SJCRH30 (cell line): ENCODE measurements around the gene ARHGAP4. TPM values are rescaled to one million over a fixed set of nuclear protein-coding genes. Genes with fewer than 3 reads are reported as not detected.

Source experiments
- DNase-seq, 2 experiments: peaks; one replicate each; pipeline ENCODE4 v3.0.0-alpha.2; 2015 to 2020
- H3K27ac ChIP-seq: fragments of 250-450 bp; sonication (Bioruptor Pico); 2 replicates; pipeline ENCODE4 v1.5.1; 2020; ENCODE audit warnings: mild to moderate bottlenecking, moderate library complexity
- H3K27me3 ChIP-seq: fragments of 250-450 bp; sonication (Bioruptor Pico); 2 replicates; pipeline ENCODE4 v1.5.1; 2020; ENCODE audit warnings: mild to moderate bottlenecking, moderate library complexity
- H3K36me3 ChIP-seq: fragments of 250-450 bp; sonication (Bioruptor Pico); 2 replicates; pipeline ENCODE4 v1.5.1; 2020; ENCODE audit warnings: mild to moderate bottlenecking, moderate library complexity
- H3K4me1 ChIP-seq: fragments of 250-450 bp; sonication (Bioruptor Pico); 2 replicates; pipeline ENCODE4 v1.5.1; 2020; ENCODE audit warnings: mild to moderate bottlenecking, moderate library complexity
- H3K4me3 ChIP-seq: fragments of 250-450 bp; sonication (Bioruptor Pico); 2 replicates; pipeline ENCODE4 v1.5.1; 2020; ENCODE audit warnings: mild to moderate bottlenecking, moderate library complexity
- H3K9me3 ChIP-seq: fragments of 250-450 bp; sonication (Bioruptor Pico); replicated peaks from 2 replicates; pipeline ENCODE4 v1.5.1; 2020; ENCODE audit warnings: mild to moderate bottlenecking, moderate library complexity
- total RNA-seq: library from RNA; depleted of rRNA; stranded (reverse); fragments of >200 nt; shearing (Covaris generic); gene quantifications from 2 replicates; pipeline ENCODE4 v1.2.3, GENCODE V29; 2014

ARHGAP4 gene
- total RNA-seq, 1 experiment from 2014 or later: 8.2 TPM

DNA sequence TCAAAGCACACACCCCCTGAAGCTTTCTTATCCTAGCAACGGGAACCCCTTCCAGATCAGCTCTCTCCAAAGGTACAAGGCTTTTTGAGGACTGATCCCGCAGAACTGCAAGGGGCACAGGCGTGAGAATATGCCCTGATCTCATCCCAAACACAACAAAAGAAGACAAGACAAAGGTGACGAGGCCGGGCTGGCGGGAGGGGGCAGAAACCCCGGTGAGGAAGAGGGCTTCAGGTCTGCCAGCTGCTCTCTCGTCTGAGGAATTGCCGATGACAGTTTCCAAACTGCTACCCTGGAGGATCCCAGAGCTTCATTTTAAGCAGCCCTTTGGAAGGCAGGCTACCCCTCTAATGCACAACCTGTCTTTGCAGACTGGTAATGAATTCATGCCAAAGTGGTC, 42.2 kb upstream of the ARHGAP4 start:
- H3K4me1 ChIP-seq: peaks cover 5% of the 10 kb centered on the region
- H3K27ac ChIP-seq: no peak overlapping the region
- DNase-seq: no peak
- H3K9me3 ChIP-seq: no peaks in the 10 kb centered on the region
- peaks cover 8% of the 10 kb centered on the region; the same call in 1 of the 2 replicates for H3K36me3 ChIP-seq
- peak overlapping the region; percentile 97 for H3K4me3 ChIP-seq
- no peaks in the 10 kb centered on the region for H3K27me3 ChIP-seq

DNA sequence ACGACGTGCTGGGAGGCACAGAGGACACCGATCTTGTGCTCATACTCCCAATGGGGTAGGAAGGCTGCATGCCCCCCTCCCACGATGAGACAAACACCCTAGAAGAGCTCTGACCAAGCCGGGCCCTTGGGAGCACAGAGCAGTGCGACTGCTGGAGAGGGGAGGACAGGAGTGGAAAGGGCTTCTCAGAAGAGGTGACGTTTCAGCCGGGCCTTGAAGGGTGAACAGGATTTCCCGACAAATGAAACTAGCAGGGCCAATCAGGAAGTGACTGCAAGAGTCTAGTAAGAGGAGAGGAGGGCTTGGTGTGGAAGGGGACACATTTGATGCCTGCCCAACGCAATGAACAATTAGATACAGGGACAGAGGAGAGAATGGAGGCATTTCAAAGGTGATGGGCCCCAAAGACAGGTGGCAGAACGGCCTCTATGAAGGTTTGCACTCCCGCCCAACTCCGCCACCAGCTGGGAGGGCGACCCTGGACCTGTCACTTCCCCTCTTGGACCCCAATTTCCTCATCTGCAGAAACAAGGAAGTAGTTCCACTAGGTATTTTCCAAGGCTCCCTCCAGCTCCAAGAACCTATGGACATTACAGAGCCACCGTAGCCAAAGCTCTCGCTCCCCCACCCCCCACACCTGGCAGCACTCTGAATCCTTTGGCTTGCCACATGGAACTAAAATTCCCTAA, 41.6 kb upstream of the ARHGAP4 start:
- DNase-seq: no peak
- no peak overlapping the region for H3K27ac ChIP-seq
- peaks cover 5% of the 10 kb centered on the region for H3K4me1 ChIP-seq
- peaks cover 9% of the 10 kb centered on the region for H3K36me3 ChIP-seq
- no peaks in the 10 kb centered on the region for H3K9me3 ChIP-seq
- H3K27me3 ChIP-seq: no peaks in the 10 kb centered on the region
- H3K4me3 ChIP-seq: no peak overlapping the region

DNA sequence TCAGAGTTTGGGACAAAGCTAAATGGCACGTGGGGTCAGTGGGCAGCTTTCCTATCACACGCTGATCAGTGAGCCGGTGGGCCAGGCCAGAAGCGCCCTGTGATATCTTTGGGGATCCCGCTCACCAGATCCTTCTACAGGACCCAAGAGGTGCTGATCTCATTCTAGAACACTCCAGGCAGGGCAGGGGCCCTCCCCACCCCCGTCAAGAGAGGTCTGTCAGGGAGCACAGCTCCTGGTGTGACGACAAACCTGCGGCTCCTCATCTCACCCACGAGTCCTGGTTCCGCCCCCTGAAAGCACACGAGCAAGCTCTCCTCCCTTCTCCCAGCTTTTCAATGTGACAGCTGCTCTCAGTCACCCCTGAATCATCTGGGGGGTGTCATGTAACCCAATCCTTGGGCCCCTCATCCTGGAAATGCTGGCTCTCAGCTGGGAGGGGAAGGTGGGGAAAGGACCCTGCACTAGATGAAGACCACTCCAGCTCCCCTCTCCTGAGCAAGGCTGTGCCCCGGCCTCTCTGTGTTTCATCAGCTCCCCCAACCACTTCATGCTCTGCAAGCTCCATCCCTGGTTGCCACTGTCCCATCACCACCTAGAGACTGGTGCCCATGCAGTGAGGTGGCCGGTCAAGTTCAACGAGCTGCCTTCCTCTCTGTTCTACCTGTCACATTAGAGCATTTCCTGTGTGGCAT, 40.9 kb upstream of the ARHGAP4 start:
- Histone ChIP-seq H3K4me1 (peaks cover 5% of the 10 kb centered on the region), H3K4me3 (no peak overlapping the region), H3K36me3 (peaks cover 16% of the 10 kb centered on the region), H3K27me3 (no peaks in the 10 kb centered on the region), H3K9me3 (no peaks in the 10 kb centered on the region), H3K27ac (no peak overlapping the region)
- DNase-seq: no peak

DNA sequence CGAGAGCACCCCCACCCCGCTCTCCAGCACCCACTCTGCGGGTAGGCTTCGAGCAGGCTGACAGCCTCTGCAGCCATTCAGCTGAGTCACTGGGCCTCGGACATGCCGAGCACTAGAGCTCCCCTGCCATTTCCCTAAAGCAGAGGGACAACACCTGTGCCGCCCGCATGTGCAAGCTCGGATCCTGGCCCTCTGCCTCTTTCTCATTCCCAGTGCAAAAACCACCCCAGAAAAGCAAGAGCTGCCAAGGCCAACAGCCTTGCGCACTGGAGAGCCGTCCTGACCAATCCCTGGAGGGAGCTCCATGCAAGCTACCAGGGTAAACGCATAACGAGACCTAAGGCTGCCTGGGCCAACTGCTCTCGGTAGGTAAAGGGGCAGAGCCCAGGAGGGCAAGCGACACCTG, 40.2 kb upstream of the ARHGAP4 start:
- H3K27ac ChIP-seq: no peak overlapping the region
- H3K9me3 ChIP-seq: no peaks in the 10 kb centered on the region
- H3K27me3 ChIP-seq: no peaks in the 10 kb centered on the region
- peaks cover 5% of the 10 kb centered on the region for H3K4me1 ChIP-seq
- no peak for DNase-seq
- peaks cover 23% of the 10 kb centered on the region for H3K36me3 ChIP-seq
- H3K4me3 ChIP-seq: no peak overlapping the region

DNA sequence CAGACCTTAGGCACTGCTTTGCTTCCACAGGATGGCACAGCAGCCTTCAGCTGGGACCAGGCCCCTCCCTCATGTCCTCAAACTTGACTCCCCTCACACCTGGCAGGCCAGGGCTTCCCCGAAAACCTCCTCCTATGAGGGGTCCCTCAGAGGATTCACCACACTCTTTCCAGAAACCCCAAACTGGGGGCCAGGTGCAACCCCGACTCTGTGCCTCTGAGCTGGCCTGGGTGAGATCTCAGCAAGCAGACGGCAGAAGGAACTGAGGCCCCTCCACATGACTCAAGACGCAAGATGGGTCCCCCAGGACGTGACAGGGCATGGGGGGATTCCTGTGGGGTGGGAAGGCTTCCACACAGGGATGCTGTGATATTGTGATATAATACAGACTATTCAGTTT, 39.3 kb upstream of the ARHGAP4 start:
- Histone ChIP-seq H3K27me3 (no peaks in the 10 kb centered on the region), H3K9me3 (no peaks in the 10 kb centered on the region), H3K4me1 (peaks cover 5% of the 10 kb centered on the region), H3K4me3 (no peak overlapping the region), H3K27ac (no peak overlapping the region), H3K36me3 (peaks cover 25% of the 10 kb centered on the region)
- DNase-seq: no peak

DNA sequence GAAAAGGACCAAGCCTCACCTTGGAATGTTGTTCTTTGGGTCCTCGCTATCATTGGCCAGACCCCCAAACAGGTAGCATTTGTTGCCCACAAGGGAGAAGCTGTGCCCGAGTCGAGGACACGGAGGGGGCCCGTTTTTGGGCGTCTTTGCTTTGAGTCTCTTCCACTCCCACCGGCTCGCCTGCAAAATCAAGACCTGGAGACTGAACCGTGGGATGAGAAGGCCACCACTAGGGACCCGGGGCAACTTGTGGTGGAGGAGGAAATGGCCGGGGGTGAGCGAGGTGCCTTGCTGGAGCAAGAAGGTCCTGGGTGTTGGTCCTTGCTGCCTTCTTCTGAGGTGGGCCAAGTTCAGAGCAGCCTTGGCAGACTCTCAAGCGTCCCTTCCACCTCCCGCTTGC, 38.0 kb upstream of the ARHGAP4 start:
- peaks cover 5% of the 10 kb centered on the region for H3K4me1 ChIP-seq
- peaks cover 34% of the 10 kb centered on the region for H3K36me3 ChIP-seq
- no peak overlapping the region for H3K27ac ChIP-seq
- DNase-seq: no peak
- H3K4me3 ChIP-seq: no peak overlapping the region
- H3K27me3 ChIP-seq: no peaks in the 10 kb centered on the region
- no peaks in the 10 kb centered on the region for H3K9me3 ChIP-seq

DNA sequence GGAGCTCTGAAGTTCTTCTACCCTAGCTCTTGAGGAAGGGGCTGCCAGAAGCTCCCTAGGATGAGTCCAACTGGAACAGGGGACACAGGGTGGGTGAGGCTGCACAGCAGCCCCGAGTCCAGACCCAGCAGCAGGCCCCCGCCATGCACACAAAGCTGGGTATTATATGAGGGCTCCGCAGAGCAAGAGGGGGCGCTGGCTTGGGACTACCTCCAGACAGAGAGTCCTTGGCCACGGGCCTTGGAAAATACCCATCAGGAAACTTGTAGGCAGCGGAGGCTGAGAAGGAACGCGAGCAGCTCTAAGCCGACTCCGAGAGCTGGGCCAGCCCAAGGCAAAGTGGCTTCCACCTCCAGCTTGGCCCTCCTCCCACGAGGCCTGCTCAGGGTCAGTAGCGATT, 37.5 kb upstream of the ARHGAP4 start:
- Histone ChIP-seq H3K36me3 (peaks cover 33% of the 10 kb centered on the region), H3K9me3 (no peaks in the 10 kb centered on the region), H3K4me3 (no peak overlapping the region), H3K27me3 (no peaks in the 10 kb centered on the region), H3K27ac (no peak overlapping the region), H3K4me1 (peaks cover 5% of the 10 kb centered on the region)
- no peak for DNase-seq

DNA sequence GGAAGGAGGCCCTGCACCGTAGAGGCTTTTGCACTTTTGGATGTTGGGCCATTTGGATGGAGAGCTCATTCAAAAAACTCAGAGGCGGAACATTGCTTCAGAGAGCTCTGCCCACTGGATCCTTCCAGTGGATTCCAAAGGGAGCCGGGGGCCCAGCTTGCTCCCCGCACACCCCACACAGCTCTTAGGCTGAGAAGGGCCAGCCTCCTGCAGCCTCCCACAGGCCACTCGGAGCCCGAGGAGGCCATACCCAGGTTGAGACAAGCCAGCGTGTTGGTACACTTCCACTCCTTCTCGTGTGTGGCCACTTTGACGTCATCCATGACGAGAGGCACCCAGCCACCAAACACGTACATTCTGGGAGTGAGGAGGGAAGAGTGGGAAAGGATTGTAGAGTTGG, 35.2 kb upstream of the ARHGAP4 start:
- H3K36me3 ChIP-seq: peaks cover 37% of the 10 kb centered on the region
- no peak overlapping the region for H3K27ac ChIP-seq
- H3K4me1 ChIP-seq: no peaks in the 10 kb centered on the region
- no peaks in the 10 kb centered on the region for H3K27me3 ChIP-seq
- H3K4me3 ChIP-seq: no peak overlapping the region
- DNase-seq: no peak
- H3K9me3 ChIP-seq: no peaks in the 10 kb centered on the region

DNA sequence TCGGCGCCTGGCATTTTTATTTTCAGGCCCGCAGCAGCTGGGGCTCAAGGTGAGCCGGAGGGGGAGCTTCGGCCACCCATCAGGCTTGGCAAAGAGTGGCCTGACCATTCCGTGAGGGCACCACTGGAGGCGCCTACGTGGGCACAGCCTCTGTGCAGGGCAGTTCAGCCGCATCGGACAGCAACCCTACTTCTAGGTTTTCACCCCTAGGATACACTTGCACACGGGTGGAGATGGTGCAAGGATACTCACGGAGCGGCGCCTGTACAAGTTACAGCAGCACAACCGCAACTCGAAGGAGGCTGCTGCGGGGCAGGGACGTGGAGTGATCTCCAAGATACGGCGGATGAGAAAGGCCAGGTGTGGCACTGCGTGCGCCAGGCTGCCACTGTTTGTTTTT, 34.7 kb upstream of the ARHGAP4 start:
- H3K36me3 ChIP-seq: peaks cover 38% of the 10 kb centered on the region
- no peak for DNase-seq

DNA sequence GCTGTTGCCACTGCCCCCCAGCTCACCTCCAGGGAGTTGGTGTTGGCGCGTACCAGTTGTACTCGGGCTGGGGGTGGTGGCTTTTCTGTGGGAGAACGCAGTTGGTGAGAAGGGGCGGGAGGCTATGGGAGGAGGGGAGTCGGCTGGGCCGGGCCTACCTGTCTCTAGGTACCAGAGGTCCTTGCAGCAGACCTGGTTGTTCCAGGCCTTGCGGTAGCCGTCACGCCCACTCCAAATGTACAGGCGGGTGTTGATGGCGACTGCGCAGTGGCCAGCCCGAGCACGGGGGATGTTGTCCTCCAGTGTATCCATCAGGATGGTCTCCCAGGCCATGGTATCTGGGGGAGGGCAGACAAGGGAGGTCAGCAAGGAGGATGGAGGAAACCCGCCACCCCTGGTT, 34.0 kb upstream of the ARHGAP4 start:
- DNase-seq: no peak
- peaks cover 38% of the 10 kb centered on the region for H3K36me3 ChIP-seq
- no peak overlapping the region for H3K4me3 ChIP-seq
- H3K27me3 ChIP-seq: no peaks in the 10 kb centered on the region
- no peak overlapping the region for H3K27ac ChIP-seq
- H3K9me3 ChIP-seq: no peaks in the 10 kb centered on the region
- H3K4me1 ChIP-seq: no peaks in the 10 kb centered on the region

More for the DNA sequence above, 34.7 kb upstream of the ARHGAP4 start:
- no peaks in the 10 kb centered on the region for H3K9me3 ChIP-seq
- no peaks in the 10 kb centered on the region for H3K4me1 ChIP-seq
- no peaks in the 10 kb centered on the region for H3K27me3 ChIP-seq
- H3K4me3 ChIP-seq: no peak overlapping the region
- no peak overlapping the region for H3K27ac ChIP-seq

DNA sequence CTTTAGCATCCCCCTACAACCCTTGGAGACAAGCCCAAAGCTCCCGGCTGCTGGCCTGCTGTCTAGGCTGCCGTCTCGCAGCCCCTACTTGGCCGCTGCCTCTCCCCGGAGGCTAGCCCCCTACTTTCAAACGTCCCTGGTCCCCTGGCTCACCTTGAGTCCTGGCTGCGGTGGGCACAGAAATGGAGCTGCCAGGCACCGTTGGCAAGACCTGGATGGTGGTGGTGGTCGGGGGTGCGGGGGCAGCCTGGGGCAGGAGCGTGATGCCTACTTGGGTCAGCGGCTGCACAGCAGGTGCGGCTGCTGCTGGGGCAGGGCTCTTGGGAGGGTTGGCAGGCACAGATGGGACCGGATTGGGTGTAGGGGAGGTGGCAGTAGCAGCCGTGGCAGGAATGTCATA, 33.6 kb upstream of the ARHGAP4 start:
- Histone ChIP-seq H3K36me3 (peaks cover 38% of the 10 kb centered on the region), H3K9me3 (no peaks in the 10 kb centered on the region), H3K27ac (no peak overlapping the region), H3K27me3 (no peaks in the 10 kb centered on the region), H3K4me3 (no peak overlapping the region), H3K4me1 (no peaks in the 10 kb centered on the region)
- no peak for DNase-seq

DNA sequence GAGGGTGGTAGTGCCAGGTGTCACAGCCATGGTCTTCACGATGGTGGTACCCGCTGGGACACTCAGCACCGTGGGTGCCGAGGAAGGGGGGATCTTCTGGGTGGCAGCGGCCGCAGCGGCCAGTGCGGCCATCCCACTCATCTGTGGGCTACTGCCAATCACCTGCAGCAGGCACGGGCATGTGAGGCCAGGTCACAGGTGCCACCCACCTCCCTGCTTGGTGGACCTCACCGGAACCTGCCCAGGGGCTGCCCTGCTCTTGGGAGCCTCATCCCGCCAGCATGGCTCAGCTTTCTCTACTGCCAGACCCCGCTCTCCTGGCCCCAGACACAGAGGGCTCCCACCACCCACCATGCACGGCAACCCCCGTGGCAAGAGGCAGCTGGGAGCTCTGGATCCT, 32.5 kb upstream of the ARHGAP4 start:
- no peak overlapping the region for H3K27ac ChIP-seq
- DNase-seq: no peak
- H3K9me3 ChIP-seq: no peaks in the 10 kb centered on the region
- H3K4me1 ChIP-seq: no peaks in the 10 kb centered on the region
- H3K4me3 ChIP-seq: no peak overlapping the region
- H3K36me3 ChIP-seq: peaks cover 43% of the 10 kb centered on the region
- H3K27me3 ChIP-seq: no peaks in the 10 kb centered on the region

DNA sequence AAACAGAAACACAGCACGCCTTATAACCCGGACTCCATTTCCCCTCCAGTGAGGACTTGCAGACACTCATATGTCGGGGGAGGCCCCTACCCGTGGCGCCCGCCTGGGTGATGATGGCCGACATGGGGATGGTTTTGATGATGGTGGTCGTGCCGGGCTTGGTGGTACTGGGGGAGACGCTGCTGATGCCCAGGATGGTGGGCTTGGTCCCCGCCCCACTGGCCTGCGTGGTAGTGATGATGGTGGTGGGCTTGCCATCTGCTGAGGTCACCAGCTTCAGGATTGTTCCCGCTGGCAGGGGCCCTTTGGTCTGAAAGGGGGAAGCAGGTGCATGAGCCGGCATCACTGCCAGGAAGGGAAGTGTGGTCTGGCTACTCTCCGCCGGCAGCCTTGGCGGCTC, 31.2 kb upstream of the ARHGAP4 start:
- DNase-seq: no peak
- peaks cover 48% of the 10 kb centered on the region for H3K36me3 ChIP-seq
- H3K27me3 ChIP-seq: no peaks in the 10 kb centered on the region
- H3K9me3 ChIP-seq: no peaks in the 10 kb centered on the region
- H3K4me3 ChIP-seq: no peak overlapping the region
- H3K27ac ChIP-seq: no peak overlapping the region
- no peaks in the 10 kb centered on the region for H3K4me1 ChIP-seq

DNA sequence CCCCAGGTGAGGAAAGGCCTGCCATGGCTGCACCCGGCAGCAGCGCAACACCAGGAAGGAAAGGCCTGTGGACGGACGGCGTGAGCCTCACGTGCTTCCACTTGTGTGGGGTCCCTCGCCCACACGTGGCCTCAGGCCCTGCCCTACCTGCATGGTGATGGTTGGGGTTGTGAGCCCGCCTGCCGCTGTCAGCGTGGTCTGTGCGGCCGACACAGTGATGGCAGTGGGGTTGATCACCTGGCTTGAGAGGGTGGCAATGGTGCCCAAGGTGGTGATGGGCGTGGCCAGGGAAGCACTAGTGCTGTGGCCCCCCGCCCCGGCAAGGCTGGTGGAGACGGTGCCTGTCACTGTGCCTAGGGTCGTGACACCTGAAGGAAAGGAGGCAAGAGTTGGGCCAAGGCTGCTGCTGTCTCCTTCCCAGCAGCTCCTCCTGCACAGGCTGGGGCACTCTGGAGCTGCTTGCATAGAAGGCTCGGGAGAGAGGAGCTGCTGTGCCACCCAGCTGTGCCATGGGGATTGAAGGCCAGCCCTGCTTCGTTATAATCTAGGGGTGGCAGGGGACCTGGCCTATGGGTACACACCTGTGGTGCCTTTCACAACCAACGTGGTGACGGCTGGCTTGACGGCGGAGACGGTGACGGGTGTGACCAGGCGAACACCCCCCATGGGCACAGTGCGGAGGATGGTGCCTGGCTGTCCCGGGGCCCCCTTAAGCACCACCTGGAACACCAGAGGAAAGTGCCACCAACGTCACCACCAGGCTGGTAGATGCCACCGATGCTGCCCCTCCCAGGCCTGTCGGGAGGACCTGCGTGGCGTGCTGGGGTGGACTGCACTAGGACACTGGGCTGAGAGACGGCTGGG, 30.2 kb upstream of the ARHGAP4 start:
- Histone ChIP-seq H3K36me3 (peaks cover 44% of the 10 kb centered on the region), H3K4me3 (no peak overlapping the region), H3K9me3 (no peaks in the 10 kb centered on the region), H3K4me1 (no peaks in the 10 kb centered on the region), H3K27me3 (no peaks in the 10 kb centered on the region), H3K27ac (no peak overlapping the region)
- DNase-seq: no peak

DNA sequence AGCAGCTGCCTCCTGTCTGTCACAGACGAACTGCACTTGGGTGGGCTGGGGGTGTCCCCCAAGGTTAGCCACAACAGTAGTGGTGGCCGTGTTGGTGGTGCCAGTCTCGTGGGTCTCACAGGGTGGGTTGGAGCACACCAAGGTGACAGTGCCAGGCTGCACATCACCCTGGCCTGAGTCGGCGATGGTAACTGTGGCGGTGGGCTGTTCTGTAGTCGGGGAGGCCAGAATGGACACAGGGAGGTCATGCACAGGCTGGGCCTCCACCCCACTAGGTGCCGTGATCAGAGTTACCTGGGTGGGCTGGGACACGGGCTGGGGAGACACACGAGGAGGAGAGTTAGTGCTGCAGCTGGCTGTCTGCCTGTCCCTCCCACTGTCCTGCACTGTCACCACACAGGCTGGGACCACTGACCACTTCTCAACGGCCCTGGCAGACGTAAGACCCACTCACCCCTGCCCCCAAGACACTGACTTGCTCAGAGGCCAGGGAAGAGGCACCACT, 29.2 kb upstream of the ARHGAP4 start:
- no peak overlapping the region for H3K27ac ChIP-seq
- peaks cover 45% of the 10 kb centered on the region for H3K36me3 ChIP-seq
- no peaks in the 10 kb centered on the region for H3K27me3 ChIP-seq
- H3K4me3 ChIP-seq: no peak overlapping the region
- H3K4me1 ChIP-seq: no peaks in the 10 kb centered on the region
- DNase-seq: no peak
- no peaks in the 10 kb centered on the region for H3K9me3 ChIP-seq
